Measurements from ENCODE around the gene ZFYVE19.
"Not testable (repeated sequence)": the region's sequence is repeated elsewhere in the genome, so short reads cannot be mapped to it uniquely, and the experiment has no call there.

ZFYVE19 gene

DNA sequence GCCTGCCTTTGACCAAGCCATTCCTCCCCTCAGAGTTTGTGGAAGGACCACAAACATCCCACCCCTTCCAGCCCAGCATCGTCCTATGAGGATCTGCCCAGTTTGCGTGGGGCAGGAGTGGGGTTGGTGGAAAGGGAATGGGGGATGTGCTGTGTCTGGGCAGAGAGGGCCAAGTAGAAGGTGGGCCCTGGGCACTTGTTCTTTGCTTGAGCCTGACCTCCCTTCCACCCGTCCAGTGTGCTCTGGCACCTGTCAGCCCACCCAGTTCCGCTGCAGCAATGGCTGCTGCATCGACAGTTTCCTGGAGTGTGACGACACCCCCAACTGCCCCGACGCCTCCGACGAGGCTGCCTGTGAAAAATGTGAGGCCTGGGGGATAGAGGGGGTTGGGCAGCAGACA, 47.3 kb downstream of the ZFYVE19 start:
- H3K36me3 Mint-ChIP-seq (ENCODE audit: low read depth) = peaks cover 98% of the 10 kb centered on the region
- H3K27me3 Mint-ChIP-seq = no peaks in the 10 kb centered on the region
- no peaks in the 10 kb centered on the region for H3K9me3 Mint-ChIP-seq
- H3K4me3 Mint-ChIP-seq = no peak overlapping the region
- H3K27ac Mint-ChIP-seq = no peak overlapping the region
- intact Hi-C loops (cut with micrococcal nuclease) = no loop called here
- H3K4me1 Mint-ChIP-seq (ENCODE audit: low read depth) = peaks cover 27% of the 10 kb centered on the region

DNA sequence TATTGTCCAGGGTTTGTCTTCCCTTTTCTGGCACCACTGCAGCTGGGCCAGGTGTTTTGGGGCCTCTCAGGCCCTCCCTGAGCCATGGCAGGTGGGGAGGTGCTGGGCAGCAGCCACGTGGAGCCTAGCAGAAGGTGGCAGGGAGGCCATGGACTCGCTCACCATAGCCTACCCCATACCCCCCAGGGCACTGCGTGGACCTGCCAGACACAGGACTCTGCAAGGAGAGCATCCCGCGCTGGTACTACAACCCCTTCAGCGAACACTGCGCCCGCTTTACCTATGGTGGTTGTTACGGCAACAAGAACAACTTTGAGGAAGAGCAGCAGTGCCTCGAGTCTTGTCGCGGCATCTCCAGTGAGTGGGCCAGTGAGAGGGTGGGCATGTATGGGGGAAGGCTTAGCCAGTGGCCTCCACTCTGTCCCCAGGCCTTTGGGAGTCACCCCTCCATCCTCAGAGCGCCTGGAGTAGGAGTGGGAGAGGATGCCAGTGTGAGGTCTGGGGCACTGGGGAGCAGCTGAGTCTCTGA, 48.9 kb downstream of the ZFYVE19 start:
- H3K4me1 Mint-ChIP-seq (ENCODE audit: low read depth) = peaks cover 34% of the 10 kb centered on the region
- intact Hi-C loops (cut with micrococcal nuclease) = no loop called here
- H3K27ac Mint-ChIP-seq = no peak overlapping the region

DNA sequence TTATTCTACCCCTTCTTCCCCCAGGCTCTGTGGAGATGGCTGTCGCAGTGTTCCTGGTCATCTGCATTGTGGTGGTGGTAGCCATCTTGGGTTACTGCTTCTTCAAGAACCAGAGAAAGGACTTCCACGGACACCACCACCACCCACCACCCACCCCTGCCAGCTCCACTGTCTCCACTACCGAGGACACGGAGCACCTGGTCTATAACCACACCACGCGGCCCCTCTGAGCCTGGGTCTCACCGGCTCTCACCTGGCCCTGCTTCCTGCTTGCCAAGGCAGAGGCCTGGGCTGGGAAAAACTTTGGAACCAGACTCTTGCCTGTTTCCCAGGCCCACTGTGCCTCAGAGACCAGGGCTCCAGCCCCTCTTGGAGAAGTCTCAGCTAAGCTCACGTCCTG, 49.9 kb downstream of the ZFYVE19 start:
- Mint-ChIP-seq H3K4me3 (no peak overlapping the region), H3K36me3 (ENCODE audit: low read depth) (peaks cover 78% of the 10 kb centered on the region), H3K9me3 (no peaks in the 10 kb centered on the region), H3K27me3 (no peaks in the 10 kb centered on the region), H3K27ac (peak overlapping the region; percentile 77), H3K4me1 (ENCODE audit: low read depth) (peaks cover 34% of the 10 kb centered on the region)
- intact Hi-C loops (cut with micrococcal nuclease) = loop anchor here (1.0 kb wide), 1 partner anchor 38 kb away; the partner anchor contains the start of gene VPS18

More for the DNA sequence above, 48.9 kb downstream of the ZFYVE19 start:
- H3K4me3 Mint-ChIP-seq = no peak overlapping the region
- no peaks in the 10 kb centered on the region for H3K27me3 Mint-ChIP-seq
- H3K36me3 Mint-ChIP-seq (ENCODE audit: low read depth) = peaks cover 88% of the 10 kb centered on the region
- no peaks in the 10 kb centered on the region for H3K9me3 Mint-ChIP-seq

DNA sequence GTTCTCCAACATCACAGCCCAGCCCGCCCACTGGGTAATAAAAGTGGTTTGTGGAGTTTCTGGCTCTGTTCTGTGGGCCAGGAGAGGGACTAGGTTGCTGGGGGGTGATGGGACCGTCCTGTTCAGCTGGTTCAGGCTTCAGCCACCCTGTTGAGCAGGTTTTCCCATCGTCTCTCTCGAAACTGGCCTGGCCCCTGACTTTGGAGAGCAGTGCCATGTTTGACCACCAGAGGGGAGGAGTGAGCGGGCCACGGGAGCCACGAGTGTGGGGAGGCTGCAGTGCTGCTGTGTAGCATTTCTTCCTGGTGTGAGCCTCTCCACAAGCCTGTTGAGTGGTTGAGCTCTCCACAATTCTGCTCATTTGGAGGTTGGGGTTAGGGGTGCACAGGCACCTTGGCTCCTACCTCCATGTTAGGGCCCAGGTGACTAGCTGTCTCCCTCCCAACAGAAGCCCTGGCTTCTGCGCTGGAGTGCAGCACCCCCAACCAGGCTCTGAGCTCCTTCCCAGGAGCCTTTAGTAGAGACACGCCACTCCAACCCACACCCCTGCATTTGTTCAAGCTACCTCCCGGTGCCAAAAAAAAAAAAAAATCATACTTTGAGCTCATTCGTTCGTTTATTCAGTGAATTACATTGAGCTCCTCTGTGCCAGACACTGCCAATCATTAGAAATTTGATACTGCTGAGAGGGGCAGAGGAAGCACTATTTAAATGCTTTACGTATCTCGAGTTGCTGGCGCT, 50.9 kb downstream of the ZFYVE19 start:
- H3K27me3 Mint-ChIP-seq = no peaks in the 10 kb centered on the region
- peak overlapping the region; percentile 77 for H3K27ac Mint-ChIP-seq
- no peaks in the 10 kb centered on the region for H3K9me3 Mint-ChIP-seq
- no peak overlapping the region for H3K4me3 Mint-ChIP-seq
- H3K4me1 Mint-ChIP-seq (ENCODE audit: low read depth) = peaks cover 34% of the 10 kb centered on the region
- intact Hi-C loops (cut with micrococcal nuclease) = loop anchor here (1.0 kb wide), 1 partner anchor 37 kb away; the partner anchor contains the start of gene VPS18
- peaks cover 68% of the 10 kb centered on the region for H3K36me3 Mint-ChIP-seq (ENCODE audit: low read depth)

- no peak overlapping the region for H3K27ac Mint-ChIP-seq
- peaks cover 34% of the 10 kb centered on the region for H3K4me1 Mint-ChIP-seq (ENCODE audit: low read depth)
- H3K36me3 Mint-ChIP-seq (ENCODE audit: low read depth) = peaks cover 58% of the 10 kb centered on the region
- no peaks in the 10 kb centered on the region for H3K27me3 Mint-ChIP-seq
- H3K9me3 Mint-ChIP-seq = no peaks in the 10 kb centered on the region
- H3K4me3 Mint-ChIP-seq = no peak overlapping the region
- intact Hi-C loops (cut with micrococcal nuclease) = no loop called here
These were observed 51.8 kb downstream of the ZFYVE19 start for GRCh38 chr15:40858706-40859105.

DNA sequence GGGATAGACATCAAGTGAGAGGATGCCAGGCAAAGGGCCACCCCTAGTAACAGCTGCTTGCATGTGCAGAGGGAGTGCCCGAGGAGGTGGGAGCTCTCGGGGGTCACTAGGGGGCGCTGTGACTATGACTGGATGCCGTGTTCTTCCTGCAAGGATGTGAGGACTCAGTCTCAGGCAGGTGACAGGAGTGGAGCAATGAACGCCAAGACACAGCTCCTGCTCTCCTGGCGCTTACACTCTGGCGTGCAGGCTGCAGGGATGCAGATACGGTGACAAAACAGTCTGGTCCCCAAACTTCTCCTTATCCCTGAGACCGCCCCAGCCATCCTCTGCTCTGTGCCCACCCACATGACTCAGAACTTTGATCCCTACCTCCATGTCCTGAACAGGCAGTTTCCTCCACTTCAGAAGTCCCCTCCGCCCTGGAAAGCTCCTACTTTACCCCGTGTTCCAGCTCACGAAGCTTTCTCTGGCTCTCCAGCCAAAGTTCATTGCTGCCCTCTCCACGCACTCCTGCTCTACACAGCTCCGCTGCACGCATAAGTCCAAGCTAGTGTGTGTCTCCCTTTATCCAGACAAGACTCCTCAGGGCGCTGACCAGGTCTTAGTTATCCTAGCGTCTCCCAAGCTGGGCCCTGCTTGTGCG, 52.4 kb downstream of the ZFYVE19 start:
- Mint-ChIP-seq H3K4me3 (no peak overlapping the region), H3K27ac (no peak overlapping the region)
- intact Hi-C loops (cut with micrococcal nuclease) = no loop called here

DNA sequence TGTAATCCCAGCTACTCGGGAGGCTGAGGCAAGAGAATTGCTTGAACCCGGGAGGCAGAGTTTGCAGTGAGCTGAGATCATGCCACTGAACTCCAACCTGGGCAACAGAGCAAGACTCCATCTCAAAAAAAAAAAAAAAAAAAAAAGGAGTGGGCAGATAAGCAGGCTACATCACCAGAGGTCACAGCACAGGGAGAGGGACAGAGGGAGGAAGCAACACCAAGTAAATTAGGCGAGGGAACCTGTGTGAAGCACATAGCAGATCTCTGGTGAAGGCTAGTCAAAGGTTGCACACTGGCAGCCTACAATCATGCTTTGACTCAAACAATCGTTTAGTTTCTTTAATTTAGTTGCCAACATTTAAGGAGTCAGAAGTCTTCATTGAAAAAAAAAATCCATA, 54.3 kb downstream of the ZFYVE19 start:
- H3K4me3 Mint-ChIP-seq; H3K27ac Mint-ChIP-seq; H3K9me3 Mint-ChIP-seq; intact Hi-C loops (cut with micrococcal nuclease); H3K27me3 Mint-ChIP-seq: not testable (repeated sequence)
- Mint-ChIP-seq H3K36me3 (ENCODE audit: low read depth) (peaks cover 34% of the 10 kb centered on the region), H3K4me1 (ENCODE audit: low read depth) (peaks cover 31% of the 10 kb centered on the region)

More for the DNA sequence above, 52.4 kb downstream of the ZFYVE19 start:
- Mint-ChIP-seq H3K4me1 (ENCODE audit: low read depth) (peaks cover 34% of the 10 kb centered on the region), H3K36me3 (ENCODE audit: low read depth) (peaks cover 52% of the 10 kb centered on the region), H3K27me3 (no peaks in the 10 kb centered on the region), H3K9me3 (no peaks in the 10 kb centered on the region)

DNA sequence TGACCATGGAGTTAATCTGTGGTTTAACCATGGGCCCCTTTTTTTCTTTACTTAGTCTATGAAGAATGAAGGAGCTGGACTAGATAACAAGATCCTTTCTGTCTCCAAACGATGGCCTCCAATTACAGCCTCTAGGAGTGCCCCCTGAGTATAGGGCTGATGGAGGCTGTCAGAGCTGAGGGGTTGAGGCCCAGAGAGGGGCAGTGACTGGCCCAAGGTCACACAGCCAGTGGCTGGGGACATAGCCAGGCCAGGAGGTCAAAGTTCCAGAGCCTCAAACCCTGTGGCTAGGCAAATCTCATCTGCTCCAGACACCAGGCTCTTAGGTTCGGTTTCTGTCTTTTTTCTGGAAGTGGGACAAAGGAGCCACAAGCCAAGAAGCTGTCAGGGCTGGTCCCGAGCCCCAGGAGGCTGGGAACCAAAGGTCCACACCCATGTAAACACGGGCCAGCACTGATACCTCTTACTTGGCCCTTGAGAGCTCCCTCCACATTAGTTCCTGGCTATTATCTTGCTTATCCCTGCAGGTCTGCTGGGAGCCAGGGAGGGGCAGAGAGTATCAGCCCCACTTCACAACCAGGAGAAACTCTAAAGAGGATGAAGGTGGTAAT, 56.9 kb downstream of the ZFYVE19 start:
- peaks cover 9% of the 10 kb centered on the region for H3K36me3 Mint-ChIP-seq (ENCODE audit: low read depth)
- H3K4me1 Mint-ChIP-seq (ENCODE audit: low read depth) = peaks cover 9% of the 10 kb centered on the region
- no peak overlapping the region for H3K4me3 Mint-ChIP-seq
- no peaks in the 10 kb centered on the region for H3K9me3 Mint-ChIP-seq
- H3K27me3 Mint-ChIP-seq = no peaks in the 10 kb centered on the region
- intact Hi-C loops (cut with micrococcal nuclease) = no loop called here
- no peak overlapping the region for H3K27ac Mint-ChIP-seq
